H9 (cell line): ENCODE data around the gene KAT6B. TPM values are rescaled to one million over a fixed set of nuclear protein-coding genes. Genes with fewer than 3 reads are reported as not detected.

Experiments
- DNase-seq: peaks from one replicate; pipeline ENCODE4 v3.0.0-alpha.2; 2017
- H2AFZ ChIP-seq: one replicate; pipeline ENCODE4 v1.6.1; 2013; ENCODE audit warnings: mild to moderate bottlenecking, low read length, control low read depth, moderate library complexity
- H2AK5ac ChIP-seq: 2 replicates; pipeline ENCODE4 v1.6.1; 2013; ENCODE audit warnings: low read length, control low read depth, mixed read lengths; ENCODE audit not compliant: insufficient read length
- H2BK120ac ChIP-seq: one replicate; pipeline ENCODE4 v1.6.1; 2013; ENCODE audit warnings: low read depth, mild to moderate bottlenecking, low read length, control low read depth, inconsistent platforms; ENCODE audit not compliant: poor library complexity, severe bottlenecking
- H2BK12ac ChIP-seq: 2 replicates; pipeline ENCODE4 v1.6.1; 2013; ENCODE audit warnings: low read length, control low read depth, mixed read lengths, low read depth; ENCODE audit not compliant: insufficient read length
- H2BK15ac ChIP-seq: 2 replicates; pipeline ENCODE4 v1.6.1; 2013; ENCODE audit warnings: low read depth, low read length, control low read depth
- H2BK20ac ChIP-seq: one replicate; pipeline ENCODE4 v1.6.1; 2013; ENCODE audit warnings: low read depth, mild to moderate bottlenecking, low read length, control low read depth, inconsistent platforms; ENCODE audit not compliant: poor library complexity, severe bottlenecking
- H2BK5ac ChIP-seq: 2 replicates; pipeline ENCODE4 v1.6.1; 2013; ENCODE audit warnings: low read length, control low read depth, mixed read lengths; ENCODE audit not compliant: insufficient read length
- H3K14ac ChIP-seq: 2 replicates; pipeline ENCODE4 v1.6.1; 2013; ENCODE audit warnings: low read length, control low read depth; ENCODE audit not compliant: insufficient read depth
- H3K18ac ChIP-seq: 2 replicates; pipeline ENCODE4 v1.6.1; 2013; ENCODE audit warnings: low read depth, mild to moderate bottlenecking, mixed read lengths, low read length, control low read depth; ENCODE audit not compliant: insufficient read length
- H3K23ac ChIP-seq: 2 replicates; pipeline ENCODE4 v1.6.1; 2013; ENCODE audit warnings: low read length, control low read depth, mixed read lengths, low read depth; ENCODE audit not compliant: insufficient read length
- H3K23me2 ChIP-seq: 2 replicates; pipeline ENCODE4 v1.6.1; 2013; ENCODE audit warnings: low read depth, mild to moderate bottlenecking, mixed read lengths, low read length, control low read depth; ENCODE audit not compliant: insufficient read length, poor library complexity, severe bottlenecking
- H3K27ac ChIP-seq: 2 replicates; pipeline ENCODE4 v1.5.1; 2013; ENCODE audit warnings: low read length, control low read depth, mixed read lengths, low read depth; ENCODE audit not compliant: insufficient read length
- H3K27me3 ChIP-seq: 2 replicates; pipeline ENCODE4 v1.6.1; 2013; ENCODE audit warnings: low read length, control low read depth, inconsistent platforms; ENCODE audit not compliant: insufficient read depth
- H3K4ac ChIP-seq: 2 replicates; pipeline ENCODE4 v1.6.1; 2013; ENCODE audit warnings: low read depth, mild to moderate bottlenecking, control low read depth, inconsistent platforms, low read length, moderate library complexity
- H3K4me1 ChIP-seq: 2 replicates; pipeline ENCODE4 v1.6.1; 2013; ENCODE audit warnings: low read length, control low read depth, inconsistent platforms; ENCODE audit not compliant: insufficient read depth
- H3K4me2 ChIP-seq: 2 replicates; pipeline ENCODE4 v1.6.1; 2013; ENCODE audit warnings: low read length, control low read depth, mixed read lengths; ENCODE audit not compliant: insufficient read length, insufficient read depth
- H3K56ac ChIP-seq: 2 replicates; pipeline ENCODE4 v1.6.1; 2013; ENCODE audit warnings: low read depth, mild to moderate bottlenecking, mixed read lengths, low read length, control low read depth; ENCODE audit not compliant: insufficient read length
- H3K79me1 ChIP-seq: 2 replicates; pipeline ENCODE4 v1.6.1; 2013; ENCODE audit warnings: low read depth, mild to moderate bottlenecking, moderate library complexity, low read length, control low read depth, inconsistent platforms; ENCODE audit not compliant: insufficient read depth, poor library complexity, severe bottlenecking
- H3K79me2 ChIP-seq: 2 replicates; pipeline ENCODE4 v1.6.1; 2013; ENCODE audit warnings: low read length, control low read depth, inconsistent platforms; ENCODE audit not compliant: insufficient read depth
- H3K9ac ChIP-seq: 2 replicates; pipeline ENCODE4 v1.6.1; 2013; ENCODE audit warnings: low read length, control low read depth, mixed read lengths; ENCODE audit not compliant: insufficient read length; ENCODE audit errors: extremely low read depth
- H3K9me3 ChIP-seq: one replicate; pipeline ENCODE4 v1.6.1; 2013; ENCODE audit warnings: low read depth, low read length, inconsistent platforms; ENCODE audit not compliant: control insufficient read depth
- H3T11ph ChIP-seq: one replicate; pipeline ENCODE4 v1.6.1; 2013; ENCODE audit warnings: mild to moderate bottlenecking, low read length, control low read depth, inconsistent platforms
- H4K20me1 ChIP-seq: one replicate; pipeline ENCODE4 v1.6.1; 2013; ENCODE audit not compliant: control insufficient read depth, insufficient read length, insufficient read depth
- H4K5ac ChIP-seq: 2 replicates; pipeline ENCODE4 v1.6.1; 2013; ENCODE audit warnings: low read depth, mild to moderate bottlenecking, mixed read lengths, low read length, control low read depth; ENCODE audit not compliant: insufficient read length
- H4K8ac ChIP-seq: replicated peaks from 2 replicates; pipeline ENCODE4 v1.6.1; 2013; ENCODE audit warnings: low read length, control low read depth, mixed read lengths, low read depth; ENCODE audit not compliant: insufficient read length
- H4K91ac ChIP-seq: 2 replicates; pipeline ENCODE4 v1.6.1; 2013; ENCODE audit warnings: low read depth, mild to moderate bottlenecking, moderate library complexity, mixed read lengths, low read length, control low read depth; ENCODE audit not compliant: insufficient read length
- H3K27ac Mint-ChIP-seq, 3 experiments: 2 replicates in 2 of 3; 3 replicates in 1 of 3; pipeline ENCODE4 v1.8.0; 2020 to 2021; ENCODE audit warnings: mixed read lengths in 3 of 3, mild to moderate bottlenecking in 1 of 3, moderate library complexity in 1 of 3
- H3K27me3 Mint-ChIP-seq: 2 replicates; pipeline ENCODE4 v1.8.0; 2021; ENCODE audit warnings: low read depth, mild to moderate bottlenecking, moderate library complexity, mixed read lengths
- H3K36me3 Mint-ChIP-seq, 3 experiments: 2 replicates in 2 of 3; 3 replicates in 1 of 3; pipeline ENCODE4 v1.8.0; 2020 to 2021; ENCODE audit warnings: low read depth in 3 of 3, mixed read lengths in 3 of 3; ENCODE audit not compliant: insufficient read depth in 1 of 3
- H3K4me1 Mint-ChIP-seq, 2 experiments: 2 replicates each; pipeline ENCODE4 v1.8.0; 2020; ENCODE audit warnings: mixed read lengths in 2 of 2
- H3K4me3 Mint-ChIP-seq, 2 experiments: 2 replicates in 1 of 2; 3 replicates in 1 of 2; pipeline ENCODE4 v1.8.0; 2020 to 2021; ENCODE audit warnings: mild to moderate bottlenecking in 2 of 2, mixed read lengths in 2 of 2, moderate library complexity in 1 of 2
- H3K9me3 Mint-ChIP-seq, 2 experiments: 2 replicates in 1 of 2; 3 replicates in 1 of 2; pipeline ENCODE4 v1.8.0; 2020; ENCODE audit warnings: mild to moderate bottlenecking in 2 of 2, mixed read lengths in 2 of 2, moderate library complexity in 1 of 2
- WGBS: extraction: QIAGEN DNeasy Blood & Tissue Kit; methylation state at CpG from one replicate; pipeline ENCODE4 v1.1.7; 2013; ENCODE audit warnings: missing lambda C conversion rate, low lambda C conversion rate, mixed read lengths; ENCODE audit not compliant: insufficient read length; ENCODE audit errors: extremely low coverage; 5-methylcytosine and 5-hydroxymethylcytosine counted together
- total RNA-seq: library from RNA; stranded (reverse); gene quantifications from 2 replicates; pipeline ENCODE4 v1.2.1, GENCODE V29; 2021
- TF ChIP-seq, protein P1 (sequence below): fragments of 200-600 bp; sonication (generic); conservative IDR thresholded peaks from 3 replicates; pipeline ENCODE4 v1.8.0; 2021; ENCODE audit warnings: antibody characterized with exemption, mild to moderate bottlenecking

Gene KAT6B
- total RNA-seq, 1 experiment from 2014 or later = 34.2 TPM

- H3K9me3 Mint-ChIP-seq = no peaks in the 10 kb centered on the region
- H3K18ac ChIP-seq = no peak overlapping the region
- H3K36me3 Mint-ChIP-seq = no peaks in the 10 kb centered on the region
- no peaks in the 10 kb centered on the region for H3K27me3 Mint-ChIP-seq
- H3K9ac ChIP-seq = no peak overlapping the region
- H4K5ac ChIP-seq = no peak overlapping the region
- H3K27ac Mint-ChIP-seq = no peak overlapping the region
- H3K23ac ChIP-seq = no peak overlapping the region
- H3K56ac ChIP-seq = no peak overlapping the region
- no peak overlapping the region for H4K8ac ChIP-seq
- peaks cover 14 to 18% of the 10 kb centered on the region in 2 experiments for H3K4me1 Mint-ChIP-seq
- H3K79me1 ChIP-seq = no peaks in the 10 kb centered on the region
- H3K79me2 ChIP-seq = peaks cover 1% of the 10 kb centered on the region; the same call in 1 of the 2 replicates
- no peak overlapping the region for H2BK15ac ChIP-seq
- H4K20me1 ChIP-seq = no peaks in the 10 kb centered on the region
- no peak overlapping the region for H4K91ac ChIP-seq
- no peak overlapping the region for H2AK5ac ChIP-seq
- no CpG with 5 or more reads among the region's 2 CpGs for WGBS
- no peak overlapping the region for H2AFZ ChIP-seq
- no peak overlapping the region for H3K27ac ChIP-seq
- no peak overlapping the region for H3T11ph ChIP-seq
- H3K27me3 ChIP-seq = no peaks in the 10 kb centered on the region
- no peak overlapping the region for H2BK120ac ChIP-seq
- no peaks in the 10 kb centered on the region for H3K23me2 ChIP-seq
- H3K14ac ChIP-seq = no peak overlapping the region
- H3K9me3 ChIP-seq = no peaks in the 10 kb centered on the region
- H2BK5ac ChIP-seq = no peak overlapping the region
- H3K4me3 Mint-ChIP-seq = no peak overlapping the region
- no peak overlapping the region for H2BK12ac ChIP-seq
- no peak for DNase-seq
- H2BK20ac ChIP-seq = no peak overlapping the region
- no peak overlapping the region for H3K4ac ChIP-seq
- TF ChIP-seq, protein P1, sequence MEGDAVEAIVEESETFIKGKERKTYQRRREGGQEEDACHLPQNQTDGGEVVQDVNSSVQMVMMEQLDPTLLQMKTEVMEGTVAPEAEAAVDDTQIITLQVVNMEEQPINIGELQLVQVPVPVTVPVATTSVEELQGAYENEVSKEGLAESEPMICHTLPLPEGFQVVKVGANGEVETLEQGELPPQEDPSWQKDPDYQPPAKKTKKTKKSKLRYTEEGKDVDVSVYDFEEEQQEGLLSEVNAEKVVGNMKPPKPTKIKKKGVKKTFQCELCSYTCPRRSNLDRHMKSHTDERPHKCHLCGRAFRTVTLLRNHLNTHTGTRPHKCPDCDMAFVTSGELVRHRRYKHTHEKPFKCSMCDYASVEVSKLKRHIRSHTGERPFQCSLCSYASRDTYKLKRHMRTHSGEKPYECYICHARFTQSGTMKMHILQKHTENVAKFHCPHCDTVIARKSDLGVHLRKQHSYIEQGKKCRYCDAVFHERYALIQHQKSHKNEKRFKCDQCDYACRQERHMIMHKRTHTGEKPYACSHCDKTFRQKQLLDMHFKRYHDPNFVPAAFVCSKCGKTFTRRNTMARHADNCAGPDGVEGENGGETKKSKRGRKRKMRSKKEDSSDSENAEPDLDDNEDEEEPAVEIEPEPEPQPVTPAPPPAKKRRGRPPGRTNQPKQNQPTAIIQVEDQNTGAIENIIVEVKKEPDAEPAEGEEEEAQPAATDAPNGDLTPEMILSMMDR = no peak
- peaks cover 6% of the 10 kb centered on the region; the same call in 1 of the 2 replicates for H3K4me1 ChIP-seq
- H3K4me2 ChIP-seq = no peak overlapping the region
Observed at GRCh38 chr10:74928742-74929191, 102.4 kb downstream of the KAT6B start.
